ENCODE data around the gene SYNPO.

Gene SYNPO

GRCh38 chr5:150703762-150704161 is 63.3 kb downstream of the SYNPO start:
- Histone ChIP-seq H4K20me1 (peaks cover 15% of the 10 kb centered on the region), H3K9me3 (no peaks in the 10 kb centered on the region), H3K27me3 (no peaks in the 10 kb centered on the region), H3K9ac (no peak overlapping the region), H3K4me2 (no peak overlapping the region), H3K4me1 (peaks cover 21% of the 10 kb centered on the region), H3K4me3 (no peak overlapping the region), H3K36me3 (peaks cover 26% of the 10 kb centered on the region), H3K27ac (no peak overlapping the region)
- no peak for TF ChIP-seq Cebpa-rat (IDR thresholded peaks at IDR 0.05)

- no peak for TF ChIP-seq Cebpa-rat (IDR thresholded peaks at IDR 0.05)
- no peaks in the 10 kb centered on the region for H4K20me1 ChIP-seq
- no peak overlapping the region for H3K9ac ChIP-seq
- no peak overlapping the region for H3K4me3 ChIP-seq
- H3K27ac ChIP-seq = no peak overlapping the region
- no peak overlapping the region for H3K4me2 ChIP-seq
- no peaks in the 10 kb centered on the region for H3K27me3 ChIP-seq
- no peaks in the 10 kb centered on the region for H3K9me3 ChIP-seq
- H3K36me3 ChIP-seq = peaks cover 53% of the 10 kb centered on the region
- peaks cover under 1% of the 10 kb centered on the region; the same call in 1 of the 2 replicates for H3K4me1 ChIP-seq
Measured at GRCh38 chr5:150706776-150707390, 66.4 kb downstream of the SYNPO start.
